Ovary (tissue), 3 donors: ENCODE results near the gene YJEFN3.

Experiments used
- CTCF ChIP-seq, 3 donors: fragments of 450-650 bp in 2 of 3; fragments of 200-600 bp in 1 of 3; IDR thresholded peaks; one replicate each; pipeline versions ENCODE4 v1.5.1 to v1.8.0; 2016 to 2022; ENCODE audit warnings: antibody characterized with exemption in 3 of 3, mild to moderate bottlenecking in 1 of 3
- EP300 ChIP-seq: sonication (generic); formaldehyde crosslinking; IDR thresholded peaks from one replicate; pipeline ENCODE4 v1.6.1; 2017; ENCODE audit warnings: antibody characterized with exemption
- POLR2A ChIP-seq: fragments of 450-650 bp; IDR thresholded peaks from one replicate; pipeline ENCODE4 v1.6.1; 2017; ENCODE audit warnings: antibody characterized with exemption, mild to moderate bottlenecking, moderate library complexity
- donor health status: DM: no; HTN: no; CAD: no.

- no peak for TF ChIP-seq CTCF (IDR thresholded peaks at IDR 0.05)
- no peak for TF ChIP-seq POLR2A
- TF ChIP-seq EP300, result no peak
Measured at GRCh38 chr19:19544954-19545591, 16.4 kb downstream of the YJEFN3 start.
